ENCODE measurements around the gene CARD10.
"Not testable (repeated sequence)": the region's sequence is repeated elsewhere in the genome, so short reads cannot be mapped to it uniquely, and the experiment has no call there.

CARD10 gene

DNA sequence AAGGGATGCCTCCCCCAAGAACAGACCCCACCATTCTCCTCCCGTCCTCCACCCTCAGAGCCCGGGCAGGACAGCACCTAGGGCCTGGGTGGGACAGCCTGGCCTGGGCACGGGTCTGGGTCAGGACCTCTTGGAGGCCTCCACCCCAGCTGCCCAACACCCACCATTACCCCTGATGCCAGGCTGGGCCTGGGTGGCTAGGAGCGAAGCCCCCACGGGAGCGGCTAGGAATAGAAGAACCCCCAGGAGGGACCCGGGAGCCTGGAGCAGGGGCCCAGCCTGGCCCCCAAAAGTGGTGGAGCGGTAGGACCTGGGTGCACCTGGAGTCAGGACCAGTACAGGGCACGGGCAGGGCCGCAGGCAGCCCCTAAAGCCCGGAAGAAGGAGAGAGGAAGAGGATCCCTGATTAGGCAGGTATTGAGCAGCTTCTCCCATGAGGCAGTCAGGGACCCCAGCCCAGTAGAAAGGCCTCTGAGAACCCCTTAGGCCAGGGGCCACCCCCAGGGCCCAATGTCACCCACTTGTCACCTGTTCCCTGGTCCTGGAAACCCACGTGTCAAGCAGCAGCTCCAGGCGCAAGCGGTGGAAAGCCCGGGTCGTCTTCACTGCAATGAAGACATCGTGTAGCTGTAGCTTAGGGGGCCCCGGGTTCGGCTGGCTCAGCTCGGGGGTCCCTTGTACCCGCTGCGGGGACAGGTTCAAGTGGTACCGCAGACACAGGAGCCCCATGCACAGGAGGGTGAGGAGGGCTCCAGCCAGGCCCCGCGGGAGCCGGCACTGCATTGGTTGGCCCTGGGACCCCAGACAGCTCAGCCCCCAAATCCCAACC lies 33.6 kb downstream of the CARD10 start:
- no peak for DNase-seq

DNA sequence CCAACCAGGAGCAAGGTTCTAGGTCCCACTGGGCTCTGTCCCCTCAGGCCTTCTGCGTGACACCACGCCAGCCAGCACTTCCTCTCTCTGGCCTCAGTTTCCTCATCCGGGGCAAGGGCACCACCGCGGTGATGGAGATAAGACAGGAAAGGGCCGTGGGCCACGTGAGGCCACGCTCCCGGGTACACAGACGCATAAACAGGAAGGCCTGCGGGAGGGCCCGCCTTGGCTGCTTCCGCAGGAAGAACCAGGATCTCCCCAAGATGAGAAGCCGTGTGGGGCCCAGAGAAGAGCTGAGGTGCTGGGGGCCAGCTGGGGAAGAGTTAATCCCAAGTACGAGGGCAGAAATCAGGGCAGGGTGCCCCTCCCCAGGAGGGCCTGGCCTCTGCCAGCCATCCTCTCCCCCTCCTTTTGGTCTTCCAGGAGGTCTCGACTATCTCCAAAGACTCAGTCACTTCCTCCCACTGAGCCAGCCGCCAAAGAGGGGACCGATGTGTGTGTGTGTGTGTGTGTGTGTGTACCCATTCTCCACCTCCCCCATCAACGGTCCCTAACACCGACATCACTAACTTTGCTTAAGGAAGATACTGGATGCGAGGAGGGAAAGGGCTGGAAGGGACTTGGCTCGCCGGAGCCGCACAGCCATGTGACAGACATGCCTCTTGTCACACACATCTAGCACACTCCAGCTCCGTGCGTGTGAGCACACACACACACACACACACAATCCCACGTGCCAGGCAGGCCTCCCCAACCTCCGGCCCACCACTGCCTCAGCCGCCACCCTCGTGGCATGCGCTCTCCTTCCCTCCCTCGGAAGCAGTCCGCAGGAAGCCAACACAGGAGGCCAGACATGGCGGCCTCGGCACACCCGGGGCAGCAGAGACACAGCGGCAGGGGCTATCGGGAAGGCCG lies 34.5 kb downstream of the CARD10 start:
- DNase-seq = no peak

DNA sequence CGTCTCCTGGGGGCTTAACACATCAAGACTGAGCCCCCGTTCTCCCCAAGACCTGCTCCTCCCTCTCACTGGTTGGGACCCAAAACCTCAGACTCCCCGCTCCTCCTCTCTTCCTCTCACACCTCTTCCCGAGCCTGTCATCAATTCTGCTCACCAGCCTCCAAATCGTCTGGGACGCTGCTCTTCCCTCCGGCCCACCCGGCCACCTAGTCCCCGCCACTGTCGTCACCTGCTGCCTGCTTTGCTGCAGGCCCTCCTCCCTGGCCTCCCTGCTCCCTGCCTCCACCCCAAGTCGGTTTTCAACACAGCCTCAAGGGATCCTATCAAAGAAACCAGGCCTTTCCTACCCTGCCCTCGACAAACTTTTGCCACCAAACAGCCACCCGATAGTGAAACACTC lies 36.2 kb downstream of the CARD10 start:
- DNase-seq = no peak

DNA sequence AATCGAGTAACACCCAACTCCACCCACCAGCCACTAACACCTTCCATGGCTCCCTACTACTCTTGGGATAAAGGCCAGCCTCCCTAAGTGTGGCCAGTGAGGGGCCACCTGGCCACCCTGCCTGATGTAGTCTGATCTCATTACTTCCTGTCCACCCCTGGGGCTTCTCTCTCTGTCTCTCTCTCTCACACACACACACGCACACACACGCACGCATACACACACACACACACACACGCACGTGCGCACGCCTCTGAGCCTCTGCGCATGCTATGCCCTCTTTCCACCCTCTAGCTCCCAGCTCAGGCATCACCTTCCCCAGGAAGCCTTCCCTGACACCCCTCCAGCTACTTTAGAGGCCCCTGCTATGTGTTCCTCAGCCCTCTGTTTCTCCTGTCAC lies 37.0 kb downstream of the CARD10 start:
- DNase-seq = no peak

DNA sequence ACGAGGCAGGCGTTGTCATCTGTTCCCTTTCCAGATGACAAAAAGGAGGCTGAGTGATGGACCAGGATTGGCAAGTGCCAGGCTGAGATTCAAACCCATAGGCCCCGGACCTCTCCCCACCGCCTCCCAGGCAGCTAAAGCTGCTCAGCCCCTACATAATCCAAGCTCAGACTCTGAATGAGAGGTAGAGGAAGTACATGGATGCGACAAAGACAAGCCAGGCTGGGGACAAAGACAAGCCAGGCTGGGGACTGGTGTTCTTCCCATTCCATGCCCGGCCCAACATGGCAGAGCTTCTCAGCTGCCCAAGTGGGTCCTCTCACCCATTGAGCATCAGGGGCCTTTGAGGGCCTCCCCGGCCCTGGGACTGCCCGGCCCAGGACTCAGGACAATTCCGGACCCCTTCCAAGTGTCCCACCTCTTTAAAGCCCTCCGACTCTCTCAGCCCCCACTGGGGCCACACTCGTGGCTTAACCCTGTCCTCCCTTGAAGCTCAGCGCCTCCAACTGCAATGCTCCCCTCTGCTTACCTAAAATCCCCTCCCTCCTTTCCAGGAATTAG lies 37.8 kb downstream of the CARD10 start:
- DNase-seq = no peak

DNA sequence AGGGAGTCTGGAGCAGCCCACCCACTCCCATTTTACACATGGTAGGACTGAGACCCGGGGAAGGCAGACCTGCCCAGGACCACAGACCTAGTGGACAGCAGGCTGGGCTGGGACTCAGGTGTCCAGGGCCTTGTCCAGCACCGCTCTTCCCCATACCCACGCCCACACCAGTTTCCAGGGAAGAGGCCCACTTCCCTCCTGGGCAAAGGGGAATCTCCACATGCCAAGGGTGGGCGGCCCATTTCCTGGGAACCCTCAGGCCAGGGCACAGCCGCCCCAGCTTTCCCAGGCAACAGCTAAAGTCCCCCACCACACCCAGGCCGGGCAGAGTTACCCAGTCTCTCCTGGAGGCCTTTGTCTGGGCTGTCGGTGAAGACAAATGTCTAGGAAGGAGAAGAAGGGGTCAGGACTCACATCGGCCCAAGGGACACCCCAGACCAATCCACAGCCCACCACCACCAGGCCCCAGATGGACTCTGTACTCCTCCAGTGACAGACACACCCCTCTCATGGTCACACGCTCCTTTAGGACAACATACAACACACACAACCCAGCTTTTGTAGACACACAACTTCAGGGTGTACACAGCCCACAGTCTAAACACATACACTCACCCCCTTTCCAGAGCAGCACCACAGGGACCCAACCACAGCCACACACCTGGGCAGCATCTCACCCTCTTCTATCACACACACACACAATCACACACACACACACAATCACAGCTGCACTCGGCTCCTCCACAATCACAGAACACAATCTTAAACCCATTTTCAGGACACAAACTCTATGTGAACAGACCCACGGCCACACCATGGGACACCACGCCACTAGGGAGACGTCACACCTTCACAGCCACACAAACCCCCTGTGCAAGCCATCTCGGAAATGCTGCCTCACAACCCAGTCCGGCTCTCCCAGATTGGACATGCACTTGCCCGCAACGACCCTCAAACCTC lies 38.5 kb downstream of the CARD10 start:
- no peak for DNase-seq

DNA sequence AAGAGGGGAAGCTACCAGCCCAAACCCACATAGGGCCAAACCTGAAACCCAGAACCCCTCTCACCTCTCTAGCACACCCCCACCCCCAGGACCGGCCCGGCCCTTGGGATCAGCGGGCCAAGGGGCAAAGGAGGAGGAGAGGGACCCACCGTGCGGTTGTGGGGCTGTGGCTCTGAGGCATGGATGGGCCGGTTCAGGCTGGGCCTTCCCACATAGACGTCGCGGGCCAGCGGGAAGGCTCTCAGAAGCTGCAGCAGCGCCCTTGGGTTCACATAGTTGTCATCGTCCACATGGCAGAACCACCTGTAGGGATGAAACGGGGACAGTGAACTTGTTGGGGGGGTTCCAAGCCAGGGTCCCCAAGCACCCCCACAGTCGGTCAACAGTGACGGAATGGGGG lies 40.0 kb downstream of the CARD10 start:
- DNase-seq = no peak

DNA sequence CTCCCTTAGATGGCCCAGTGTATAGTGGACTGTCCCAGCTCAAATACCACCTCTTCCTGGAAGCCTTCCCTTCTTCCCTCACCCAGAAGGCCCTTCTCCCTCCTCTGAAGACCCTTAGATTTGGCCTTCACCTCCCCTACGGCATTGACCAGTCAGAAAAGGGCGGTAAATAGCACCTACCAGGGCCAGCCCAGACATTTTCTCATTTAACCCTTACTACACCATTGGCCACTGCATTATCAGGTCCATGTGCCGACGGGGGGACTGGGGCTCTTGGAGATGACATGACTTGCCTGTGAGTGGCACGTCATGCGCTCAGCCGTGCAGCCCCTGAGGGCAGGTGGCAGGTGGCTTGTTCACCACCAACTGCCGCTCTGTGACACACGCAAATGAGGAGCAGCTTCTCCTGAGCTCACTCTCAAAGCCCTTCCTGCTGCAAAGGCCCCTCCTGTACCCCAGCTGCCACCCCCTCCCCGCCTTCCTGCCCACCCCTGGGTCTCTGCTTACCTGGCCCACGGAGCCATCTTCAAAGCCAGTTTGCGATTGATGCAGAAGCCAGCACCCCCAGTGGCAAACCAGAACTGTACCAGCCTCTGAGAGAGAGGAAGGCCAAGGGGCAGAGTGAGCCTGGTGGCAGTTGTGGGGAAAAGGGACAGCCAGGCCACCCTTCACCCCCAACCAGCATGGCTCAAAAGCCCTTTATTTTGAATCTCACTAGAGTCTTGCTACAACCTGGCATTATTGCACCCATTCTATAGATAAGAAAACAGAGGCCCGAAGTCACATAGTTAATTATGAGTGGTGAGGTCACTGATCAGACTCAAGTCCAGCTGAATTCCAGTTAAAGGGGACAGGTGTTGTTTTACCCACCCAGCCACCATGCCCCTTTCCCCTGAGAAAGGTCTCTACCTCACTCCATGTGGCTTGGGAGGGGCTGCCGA lies 42.6 kb downstream of the CARD10 start:
- DNase-seq = no peak

DNA sequence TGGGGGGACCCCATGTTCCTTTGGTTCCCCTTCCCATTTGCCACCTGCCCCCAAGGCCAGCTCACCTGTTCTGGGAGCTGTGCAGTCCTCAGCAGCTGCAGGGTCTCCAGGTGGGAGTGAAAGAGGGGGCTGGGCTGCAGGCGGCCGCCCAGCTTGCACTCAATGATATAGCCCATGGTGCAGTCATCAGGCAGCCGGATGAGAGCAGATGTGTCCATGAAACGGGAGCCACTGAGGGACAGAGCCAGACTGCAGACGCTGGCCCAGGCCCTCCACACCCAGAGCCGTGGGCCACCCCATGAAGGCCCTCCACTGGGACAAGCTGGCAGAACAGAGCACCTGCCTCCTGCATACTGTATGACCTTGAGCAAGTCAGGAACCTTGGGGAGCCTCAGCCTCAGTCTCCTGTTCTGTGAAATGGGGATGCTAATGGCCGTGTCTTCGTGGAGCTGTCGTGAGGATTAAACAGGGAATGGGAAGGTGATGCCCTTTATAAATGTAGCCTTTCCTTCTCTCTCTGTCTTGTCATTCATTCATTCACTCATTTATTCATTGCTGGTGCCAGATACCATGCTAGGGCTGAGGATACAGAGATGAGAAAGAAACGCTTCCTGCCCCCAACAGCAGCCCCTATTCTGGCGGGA lies 44.6 kb downstream of the CARD10 start:
- DNase-seq = no peak

DNA sequence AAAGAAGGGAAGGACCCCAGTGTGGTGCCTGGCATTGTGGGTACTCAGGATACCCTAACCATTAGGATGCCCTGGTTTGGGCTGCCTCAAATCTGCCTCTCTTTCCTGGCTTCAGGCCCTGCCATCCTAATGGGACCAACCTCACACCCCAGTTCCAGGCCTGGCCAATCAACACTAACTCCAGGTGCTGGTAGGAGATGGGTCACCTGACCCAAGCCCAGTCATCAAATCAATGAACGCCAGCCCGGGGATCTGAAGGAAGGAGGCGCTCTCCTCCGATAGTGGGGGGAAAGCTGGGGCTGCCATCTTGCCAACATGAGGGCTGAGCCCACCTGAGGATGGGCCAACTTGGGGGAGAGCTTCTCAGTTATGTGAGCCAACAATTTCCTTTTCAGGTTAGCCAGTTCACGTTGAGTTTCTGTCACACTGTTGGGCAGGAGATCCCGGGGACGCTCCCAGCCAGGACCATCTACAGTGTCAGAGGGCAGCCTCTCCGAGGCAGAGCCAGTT lies 45.7 kb downstream of the CARD10 start:
- DNase-seq = no peak

DNA sequence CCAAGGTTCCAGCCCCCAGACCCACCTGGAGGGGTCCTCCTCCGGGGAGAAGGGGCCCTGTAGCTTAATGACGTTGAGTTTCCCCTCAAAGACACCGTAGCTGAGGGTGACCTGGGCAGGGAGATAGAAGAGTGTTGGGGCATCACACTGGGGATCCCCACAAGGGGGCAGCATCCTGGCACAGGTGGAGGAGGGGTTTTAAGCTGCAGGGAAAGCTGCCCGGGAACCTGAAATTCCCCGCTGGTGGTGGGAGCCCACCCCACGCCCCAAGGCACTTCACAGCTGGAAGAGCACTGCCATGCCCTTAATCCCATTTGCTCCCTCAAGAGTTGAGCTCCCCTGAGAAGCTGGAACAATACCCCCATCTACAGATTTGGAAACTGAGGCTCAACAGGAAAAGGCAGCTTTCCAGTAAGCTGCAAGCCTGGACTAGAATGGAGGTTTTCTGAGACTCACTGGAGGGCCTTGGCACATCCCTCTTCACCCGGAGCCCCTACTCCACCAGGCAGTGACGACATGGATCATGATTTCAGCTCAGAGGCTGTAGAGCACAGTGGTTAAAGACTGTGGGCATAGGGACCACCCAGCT lies 46.7 kb downstream of the CARD10 start:
- DNase-seq = no peak

DNA sequence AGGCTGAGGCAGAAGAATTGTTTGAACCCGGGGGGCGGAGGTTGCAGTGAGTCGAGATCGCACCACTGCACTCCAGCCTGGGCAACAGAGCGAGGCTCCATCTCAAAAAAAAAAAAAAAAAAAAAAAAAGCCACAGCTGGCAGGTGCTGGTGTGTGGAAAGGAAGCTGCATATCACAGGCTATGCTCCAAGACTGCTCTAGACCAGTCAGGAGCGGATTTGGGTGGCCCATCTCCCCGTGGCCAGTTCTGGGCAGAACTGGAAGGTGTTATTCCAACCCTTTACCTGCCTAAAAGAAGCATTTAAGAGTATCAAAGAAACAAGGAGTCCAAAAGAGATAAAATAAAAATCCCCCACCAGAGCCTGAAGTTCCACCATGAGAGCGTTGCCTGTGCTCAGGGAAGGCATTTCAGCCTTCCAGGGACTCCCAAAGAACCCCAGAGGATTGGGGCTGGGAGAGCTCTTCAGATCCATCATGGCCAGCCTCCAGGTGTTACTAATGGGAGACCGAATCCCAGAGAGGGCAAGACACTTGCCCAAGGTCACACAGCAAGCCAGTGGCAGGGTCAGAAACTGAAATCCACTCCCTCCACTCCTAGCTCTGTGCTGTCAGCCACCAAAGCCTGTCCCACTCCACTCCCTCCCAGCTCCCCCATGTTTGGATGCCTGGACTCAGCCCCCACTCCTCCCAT lies 47.3 kb downstream of the CARD10 start:
- no peak for DNase-seq

DNA sequence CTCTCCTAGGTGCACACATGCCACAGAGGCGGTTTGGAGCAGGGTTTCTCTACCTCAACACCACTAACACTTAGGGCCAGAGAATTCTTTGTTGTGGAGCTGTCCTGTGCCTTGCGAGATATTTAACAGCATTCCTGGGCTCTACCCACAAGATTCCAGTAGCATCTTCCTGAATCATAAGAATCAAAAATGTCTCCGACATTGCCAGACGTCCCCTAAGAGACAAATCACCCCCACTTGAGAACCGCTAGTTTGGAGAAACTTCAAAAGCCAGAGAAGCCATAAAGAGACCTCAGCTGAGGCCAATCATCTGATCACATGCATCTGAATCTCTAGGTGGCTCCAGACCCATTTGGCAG lies 49.1 kb downstream of the CARD10 start:
- DNase-seq = no peak

DNA sequence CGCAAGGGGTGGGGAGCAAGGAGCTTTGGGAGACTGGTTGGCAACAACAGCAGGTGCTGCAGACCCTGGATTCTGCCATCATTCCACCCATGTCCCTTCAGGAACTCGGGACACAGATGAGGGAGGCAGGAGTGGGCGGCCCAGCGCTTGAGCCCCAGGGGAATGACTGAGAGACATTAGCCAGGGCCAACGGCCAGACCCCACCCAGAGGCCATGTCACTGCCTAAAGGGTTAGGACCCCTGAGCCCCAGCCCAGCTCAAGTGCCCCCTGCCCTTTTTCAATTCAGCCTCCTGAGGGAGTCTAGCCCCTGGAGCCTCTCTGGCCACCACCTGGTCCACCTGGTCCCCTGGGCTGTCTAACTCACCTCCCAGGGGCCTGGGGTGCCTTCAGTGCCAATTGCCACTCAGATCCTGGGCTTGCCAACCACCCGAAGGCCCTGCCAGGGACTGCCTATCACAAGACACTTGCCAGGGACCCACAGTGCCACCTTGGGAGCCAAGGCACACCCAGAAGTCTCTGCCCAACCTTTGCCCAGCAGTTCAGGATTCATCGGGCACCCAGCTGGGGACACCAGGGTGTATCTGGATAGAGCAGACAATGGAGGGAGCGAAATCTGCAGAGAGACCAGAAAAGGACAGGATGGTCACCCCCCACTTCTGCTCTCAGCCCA lies 49.7 kb downstream of the CARD10 start:
- no peak for DNase-seq

DNA sequence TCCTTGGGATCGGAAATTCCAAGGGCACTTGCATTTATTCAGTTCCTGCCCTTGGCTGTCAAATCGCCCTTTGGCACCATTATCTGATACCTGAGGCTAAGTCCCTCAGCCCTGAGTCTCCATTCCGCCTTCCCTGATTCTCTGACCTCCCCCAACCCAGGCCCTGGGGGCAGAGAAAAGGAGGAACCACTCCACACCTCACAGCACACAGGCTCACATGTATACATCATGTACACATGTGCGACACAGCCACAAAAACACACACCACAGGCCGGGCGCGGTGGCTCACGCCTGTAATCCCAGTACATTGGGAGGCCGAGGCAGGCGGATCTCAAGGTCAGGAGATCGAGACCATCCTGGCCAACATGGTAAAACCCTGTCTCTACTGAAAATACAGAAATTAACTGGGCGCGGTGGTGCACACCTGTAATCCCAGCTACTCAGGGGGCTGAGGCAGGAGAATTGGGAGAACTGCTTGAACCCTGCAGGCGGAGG lies 51.0 kb downstream of the CARD10 start:
- not testable (repeated sequence) for DNase-seq

DNA sequence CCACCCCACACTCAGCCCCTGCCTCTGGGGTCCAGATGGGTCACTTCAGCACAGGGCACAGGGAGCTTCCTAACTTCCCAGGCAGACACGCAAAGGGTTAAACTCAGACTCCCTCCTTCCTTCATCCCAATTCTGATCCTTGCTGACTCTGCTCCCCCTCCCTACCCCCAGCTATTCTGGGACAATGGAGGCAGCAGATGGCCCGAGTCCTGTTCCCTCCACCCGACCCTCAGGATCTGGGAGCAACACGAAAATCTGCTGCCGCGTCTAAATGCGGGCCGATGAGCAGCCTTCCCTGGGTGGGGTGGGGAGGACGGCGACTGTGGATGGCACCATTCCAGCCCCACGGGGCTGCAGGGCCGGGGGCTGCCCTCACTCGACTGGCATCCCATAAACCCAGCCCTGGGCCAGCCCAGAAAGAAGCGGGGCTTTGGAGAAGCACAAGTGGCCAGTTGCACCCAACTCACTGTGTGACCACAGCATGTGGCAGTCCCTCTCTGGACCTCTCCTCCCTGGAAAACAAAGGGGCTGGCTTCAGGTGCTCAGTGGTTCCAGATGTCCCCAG lies 51.7 kb downstream of the CARD10 start:
- no peak for DNase-seq

DNA sequence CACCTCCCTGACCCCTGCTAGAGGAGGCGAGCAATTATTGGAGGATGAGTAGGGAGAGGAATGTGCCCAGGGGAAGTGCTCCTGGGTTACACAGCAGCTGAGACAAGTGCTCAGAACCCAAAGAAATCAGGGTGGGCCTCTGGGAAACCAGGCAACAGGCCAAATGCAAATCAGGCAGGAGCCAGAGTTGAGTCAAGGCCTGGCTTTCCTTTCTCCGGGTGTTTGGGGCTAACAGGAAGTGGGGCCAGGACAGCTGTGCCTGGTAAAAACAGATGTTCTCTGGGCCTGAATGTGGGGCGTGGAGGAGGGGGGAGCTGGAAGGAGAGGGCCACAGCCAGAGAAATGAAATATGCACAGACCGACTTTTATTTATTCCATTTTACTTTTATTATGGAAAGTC lies 55.0 kb downstream of the CARD10 start:
- DNase-seq = no peak

DNA sequence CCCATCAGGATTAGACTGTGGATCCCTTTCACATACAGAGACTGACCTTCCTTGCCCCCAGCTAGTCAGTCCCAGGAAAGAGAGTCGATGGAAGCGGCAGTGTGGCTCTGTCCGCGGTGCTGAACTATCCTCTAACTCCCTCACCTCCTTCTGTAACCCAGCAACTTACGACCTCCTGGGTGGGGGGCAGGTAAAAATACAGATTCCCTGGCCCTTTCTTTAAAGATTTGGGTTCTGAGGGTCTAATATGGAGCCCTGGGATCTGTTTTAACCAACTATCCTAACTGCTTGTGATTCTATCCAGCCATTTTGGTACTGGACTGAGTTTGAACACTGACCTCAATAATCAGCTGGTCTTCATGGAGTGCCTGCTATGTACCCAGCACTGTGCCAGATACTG lies 56.2 kb downstream of the CARD10 start:
- no peak for DNase-seq

DNA sequence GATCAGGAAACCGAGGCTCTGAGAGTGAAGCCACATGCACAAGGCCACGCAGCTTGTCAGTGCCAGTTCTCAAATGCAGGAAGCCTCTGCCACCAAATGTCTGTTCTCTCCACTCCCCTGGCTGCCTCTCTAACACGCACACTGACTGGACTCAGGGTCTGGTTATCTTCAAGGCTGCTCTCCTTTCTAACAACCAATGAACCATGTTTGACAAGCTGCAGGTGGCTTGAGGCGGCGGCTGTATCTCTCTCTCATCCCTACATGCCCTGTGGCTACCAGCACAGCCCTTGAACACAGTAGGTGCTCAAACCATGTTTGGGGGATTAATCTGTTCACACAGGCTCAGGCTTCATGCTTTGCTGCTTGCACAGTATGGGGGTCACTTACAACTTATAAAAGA lies 56.8 kb downstream of the CARD10 start:
- no peak for DNase-seq
